ENCODE measurements around the gene STK38.
"Not testable (repeated sequence)": the region's sequence is repeated elsewhere in the genome, so short reads cannot be mapped to it uniquely, and the experiment has no call there.

The STK38 gene

DNA sequence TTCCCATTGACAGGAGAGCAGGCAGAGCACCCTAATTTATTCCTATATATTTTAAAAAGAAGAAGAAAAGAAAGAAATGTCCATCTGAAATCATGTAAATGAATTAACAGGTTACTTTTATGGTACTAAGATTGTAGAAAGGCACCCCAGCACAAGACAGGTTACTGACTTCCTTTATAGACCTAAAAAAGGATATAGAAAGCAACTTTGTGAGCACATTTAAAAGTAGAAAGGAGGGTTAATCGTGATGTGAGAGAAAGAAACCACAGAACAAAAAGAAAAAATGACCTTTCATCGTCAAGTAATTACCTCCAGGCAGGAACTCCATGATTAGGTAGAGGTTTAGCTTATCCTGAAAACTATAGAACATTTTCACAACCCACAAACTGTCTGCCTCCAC lies 29.9 kb downstream of the STK38 start:
- no peak for DNase-seq

- DNase-seq, result no peak
These were observed 30.3 kb downstream of the STK38 start for GRCh38 chr6:36516988-36517387.

- no peak for DNase-seq
These were observed 30.7 kb downstream of the STK38 start for GRCh38 chr6:36516559-36516958.

GRCh38 chr6:36515844-36516243 lies 31.4 kb downstream of the STK38 start:
- no peak for DNase-seq

DNA sequence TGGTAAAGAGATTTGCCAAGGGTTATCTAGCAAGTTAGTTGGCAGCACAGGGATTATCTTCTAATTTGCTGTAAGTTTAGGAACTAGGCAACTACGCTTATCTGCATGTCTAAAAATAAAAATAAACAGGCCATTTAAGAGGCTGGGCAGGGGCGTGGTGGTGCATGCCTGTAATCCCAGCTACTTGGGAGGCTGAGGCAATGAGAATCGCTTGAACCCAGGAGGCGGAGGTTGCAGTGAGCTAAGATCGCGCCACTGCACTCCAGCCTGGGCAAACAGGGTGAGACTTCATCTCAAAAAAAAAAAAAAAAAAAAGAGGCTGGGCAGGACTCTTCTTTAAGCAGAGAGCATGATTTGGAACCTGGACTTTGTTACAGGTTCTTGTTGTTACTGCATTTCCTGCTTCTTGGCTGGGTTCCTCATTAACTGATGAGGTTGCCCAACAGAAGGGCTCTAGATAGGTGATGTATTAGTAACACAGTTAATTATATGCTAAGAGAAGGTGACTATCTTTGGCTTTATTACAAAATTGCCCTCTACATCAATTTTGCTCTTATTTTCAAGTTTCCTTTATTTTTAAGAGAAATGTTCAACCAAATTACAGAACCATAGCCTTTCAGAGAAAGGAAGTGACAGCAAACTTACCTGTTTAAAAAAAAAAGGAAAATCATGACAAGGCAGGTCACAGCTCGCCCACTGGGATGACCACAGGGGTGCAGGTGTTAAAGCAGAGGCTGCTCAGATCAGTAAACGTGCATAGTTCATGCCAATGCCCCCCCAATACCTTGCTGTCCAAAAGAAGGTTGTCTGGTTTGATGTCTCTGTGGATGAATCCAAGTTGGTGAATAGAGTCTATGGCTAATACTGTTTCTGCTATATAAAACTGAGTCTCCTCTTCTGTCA lies 32.5 kb downstream of the STK38 start:
- DNase-seq, result no peak

DNA sequence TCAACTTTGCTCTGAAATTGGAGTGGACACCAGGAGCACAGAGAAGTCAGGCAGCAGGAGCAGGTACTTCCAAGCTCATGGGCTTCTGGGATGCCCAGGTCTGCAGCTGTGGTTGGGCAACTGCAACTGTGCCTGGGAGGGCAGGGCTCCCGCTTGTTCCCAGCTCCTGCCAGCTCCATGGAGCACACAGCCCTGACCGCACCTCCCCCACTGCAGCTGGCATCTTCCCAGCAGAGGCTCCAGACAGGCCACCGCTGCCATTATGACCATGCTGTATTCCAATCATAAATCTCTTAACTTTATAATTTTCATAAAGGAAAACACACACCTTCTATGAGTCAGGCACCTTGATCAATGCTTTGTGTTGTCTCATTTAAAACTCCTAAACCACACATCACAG lies 36.9 kb downstream of the STK38 start:
- DNase-seq, result no peak

DNA sequence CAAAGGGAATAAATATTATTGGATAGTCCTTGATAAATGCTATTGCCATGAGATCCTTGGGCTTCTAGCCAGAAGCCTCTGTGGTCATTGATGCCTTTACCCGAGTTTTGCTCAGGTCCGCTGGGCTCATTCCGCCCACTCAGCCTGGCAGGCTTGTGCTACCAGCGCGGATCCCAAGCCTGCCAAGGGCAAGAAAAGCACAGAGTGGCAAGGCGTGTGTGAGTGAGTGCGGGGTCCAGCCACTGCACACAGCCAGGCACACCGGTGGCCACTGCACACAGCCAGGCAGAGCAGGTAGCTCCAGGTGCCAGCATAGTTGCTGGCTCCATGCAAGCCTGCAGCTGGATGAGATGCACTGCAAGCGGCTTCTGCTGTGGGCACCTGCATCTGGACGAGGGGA lies 38.7 kb downstream of the STK38 start:
- no peak for DNase-seq

- DNase-seq, result no peak
These were observed 40.7 kb downstream of the STK38 start for GRCh38 chr6:36506611-36507010.

DNA sequence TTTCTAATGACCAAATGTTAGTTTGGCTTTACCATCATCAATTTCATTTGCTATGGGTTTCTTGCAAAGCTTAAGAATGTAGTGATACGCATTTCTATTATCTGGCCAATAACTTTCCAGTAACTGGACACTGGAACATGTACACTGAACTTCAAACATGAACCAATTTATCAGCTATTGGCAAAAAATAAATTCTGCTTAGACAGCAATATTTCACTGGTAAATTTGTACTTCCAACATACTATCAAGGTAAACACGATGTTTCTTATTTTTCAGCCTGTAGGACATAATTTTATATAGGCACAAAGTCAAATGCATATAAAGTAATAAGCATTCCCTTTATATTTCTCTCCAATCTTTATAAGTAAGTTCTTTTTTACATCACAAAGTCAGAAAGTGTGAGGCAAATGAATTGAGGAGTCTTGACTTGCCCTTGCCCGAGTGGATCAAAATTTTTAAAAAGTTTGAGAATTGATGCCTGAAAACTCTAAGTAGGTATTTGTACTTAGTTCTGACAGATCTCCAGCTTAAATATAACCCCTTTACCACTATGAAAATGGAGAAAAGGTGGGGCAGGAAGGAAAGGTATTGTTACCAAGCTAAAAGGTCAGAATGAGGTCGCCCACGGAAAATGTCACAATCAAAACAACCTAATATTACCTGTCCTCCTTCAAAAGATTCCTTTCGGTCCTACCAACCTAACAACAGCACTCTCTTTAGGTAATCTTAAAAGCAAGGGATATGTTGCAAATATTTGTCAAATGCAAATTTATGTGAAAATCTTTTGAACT lies 41.3 kb downstream of the STK38 start:
- no peak for DNase-seq

DNA sequence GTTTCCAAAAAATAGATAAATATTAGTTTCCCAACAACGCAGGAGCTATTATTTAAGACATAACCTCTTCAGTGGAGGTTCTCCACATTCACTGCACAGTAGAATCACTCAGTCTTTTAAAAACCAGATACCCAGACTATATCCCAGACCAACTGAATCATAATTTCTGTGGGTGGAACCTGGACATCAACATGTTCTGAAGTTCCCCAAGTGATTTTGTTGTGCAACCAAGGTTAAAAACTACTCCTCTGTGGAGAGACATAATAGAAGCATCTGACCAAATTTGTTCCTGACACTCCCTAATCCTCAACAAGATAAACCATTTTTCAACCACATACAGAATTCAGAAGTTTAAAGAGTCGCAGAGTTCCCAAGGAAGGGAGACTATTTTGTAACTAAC lies 42.3 kb downstream of the STK38 start:
- no peak for DNase-seq

GRCh38 chr6:36504181-36504580 lies 43.1 kb downstream of the STK38 start:
- no peak for DNase-seq

DNA sequence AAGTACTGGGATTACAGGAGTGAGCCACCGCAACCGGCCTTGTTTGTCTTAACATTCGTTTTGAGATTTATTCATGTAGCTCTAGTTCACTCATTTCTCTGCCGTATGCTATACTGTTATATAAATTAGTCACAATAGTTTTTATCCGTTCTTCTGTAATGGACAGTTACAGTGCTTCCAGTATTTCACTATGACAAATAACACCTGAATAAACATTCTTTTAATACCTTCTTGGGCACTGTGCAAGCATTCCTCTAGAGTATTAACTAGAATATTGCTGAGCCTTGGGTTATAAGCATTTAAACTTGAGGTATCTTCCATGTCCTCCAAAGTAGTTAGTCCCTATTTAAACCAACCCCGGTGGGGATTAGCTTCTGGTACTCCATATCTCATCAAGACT lies 45.6 kb downstream of the STK38 start:
- no peak for DNase-seq

GRCh38 chr6:36499918-36500317 lies 47.4 kb downstream of the STK38 start:
- DNase-seq, result no peak

DNA sequence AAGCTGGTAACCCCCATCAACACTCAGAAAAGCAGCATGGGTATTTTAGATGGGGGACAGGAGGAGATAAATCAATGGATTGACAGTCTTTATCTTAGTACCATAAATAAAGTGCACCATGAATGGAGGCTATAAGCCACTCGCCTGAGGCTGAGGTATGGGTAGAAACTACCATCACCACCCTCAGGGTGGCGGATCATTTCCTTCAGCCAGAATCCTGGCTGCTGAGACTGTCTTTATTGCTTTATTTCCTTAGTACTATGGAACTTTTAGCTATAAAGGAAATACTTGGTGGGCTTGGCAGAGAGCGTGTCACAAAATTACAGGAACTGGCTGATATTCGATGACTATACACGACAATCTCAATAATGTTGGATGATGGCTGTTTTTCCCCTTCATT lies 52.2 kb downstream of the STK38 start:
- no peak for DNase-seq

DNA sequence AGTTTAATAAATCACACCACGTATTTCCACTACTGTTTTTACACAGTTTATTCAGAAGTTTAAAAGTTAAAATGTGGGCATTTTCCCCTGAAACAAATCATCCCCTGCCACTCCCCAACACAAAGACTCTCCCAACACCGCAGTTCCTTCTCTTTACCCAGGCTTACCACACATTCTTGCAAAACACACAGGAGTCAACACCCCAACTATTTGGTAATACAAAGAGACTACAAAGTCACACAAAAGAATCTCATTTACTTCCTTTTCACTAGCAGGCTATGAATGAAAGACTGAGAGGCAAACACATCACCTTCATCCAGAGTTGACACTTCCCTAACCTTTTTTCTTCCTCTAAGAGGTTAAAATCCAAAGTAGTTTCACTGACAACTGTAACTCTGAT lies 53.4 kb downstream of the STK38 start:
- no peak for DNase-seq

DNA sequence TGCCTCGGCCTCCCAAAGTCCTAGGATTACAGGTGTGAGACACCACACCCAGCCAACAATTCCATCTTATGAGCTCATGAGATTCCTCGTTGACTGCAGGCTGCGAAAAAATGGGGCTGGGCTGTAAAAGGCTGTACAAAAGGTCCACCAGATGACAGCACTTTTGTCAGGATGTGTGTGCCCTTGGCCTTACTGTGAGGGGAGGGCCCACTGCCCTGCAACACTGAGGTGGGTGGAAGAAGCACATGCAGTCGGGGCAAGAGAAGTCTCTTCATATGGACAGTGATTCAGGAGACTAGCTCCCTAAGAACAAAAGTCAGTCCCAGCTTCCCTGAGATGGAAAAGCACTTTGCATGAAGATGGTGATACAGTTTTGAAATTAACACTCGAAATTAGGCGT lies 54.0 kb downstream of the STK38 start:
- DNase-seq, result no peak

DNA sequence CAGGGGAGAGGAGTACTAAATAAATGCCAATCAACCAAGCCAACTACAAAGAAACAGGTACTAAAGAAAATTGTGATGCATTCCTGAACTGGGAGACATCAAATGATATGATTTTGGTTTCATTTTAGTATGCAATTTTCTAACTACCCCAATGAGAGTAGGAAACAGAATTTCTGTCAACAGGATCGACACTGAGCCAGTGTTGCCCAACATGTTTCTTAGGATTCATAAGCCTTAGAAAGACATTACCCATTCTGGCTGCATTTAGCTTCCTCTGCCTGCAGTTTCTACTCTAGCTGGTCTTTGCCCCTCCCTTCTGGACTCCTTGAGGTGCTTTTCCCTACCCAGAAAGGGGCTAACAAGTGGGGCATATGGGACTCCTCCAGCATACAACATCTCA lies 54.7 kb downstream of the STK38 start:
- DNase-seq, result no peak

DNA sequence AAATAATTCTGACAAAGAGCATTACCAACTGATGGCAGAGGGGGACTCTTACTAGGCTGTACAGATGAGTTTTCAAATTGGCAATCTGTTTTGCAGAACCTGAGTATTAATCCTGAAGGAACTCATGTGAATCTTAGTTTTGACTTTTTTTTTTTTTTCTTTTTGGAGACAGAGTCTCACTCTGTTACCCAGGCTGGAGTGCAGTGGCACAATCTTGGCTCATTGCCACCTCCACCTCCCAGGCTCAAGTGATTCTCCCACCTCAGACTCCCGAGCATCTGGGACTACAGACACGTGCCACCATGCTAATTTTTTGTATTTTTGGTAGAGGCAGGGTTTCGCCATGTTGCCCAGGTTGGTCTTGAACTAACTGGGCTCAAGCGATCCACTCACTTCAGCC lies 55.2 kb downstream of the STK38 start:
- no peak for DNase-seq

GRCh38 chr6:36491378-36491965 lies 55.8 kb downstream of the STK38 start:
- no peak for DNase-seq

DNA sequence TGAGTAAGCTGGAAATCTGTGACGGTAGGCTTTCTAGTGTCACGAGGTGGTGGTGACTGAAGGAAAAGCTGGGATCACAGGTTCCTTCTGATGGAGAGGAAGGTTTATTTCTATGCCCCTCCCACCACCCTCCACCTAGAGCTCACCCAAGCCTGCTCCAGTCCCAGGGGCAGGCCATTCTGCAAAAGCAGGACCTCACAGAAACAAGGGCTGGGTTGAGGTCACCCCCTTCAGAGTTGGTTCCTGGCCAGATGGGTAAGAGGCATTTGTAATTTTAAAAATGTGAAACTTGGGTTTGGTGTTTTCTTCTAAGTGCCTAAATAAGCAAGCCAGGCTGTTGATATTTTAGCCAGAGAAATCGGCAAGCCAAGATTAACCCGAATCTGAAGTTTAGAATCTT lies 57.9 kb downstream of the STK38 start:
- no peak for DNase-seq

DNA sequence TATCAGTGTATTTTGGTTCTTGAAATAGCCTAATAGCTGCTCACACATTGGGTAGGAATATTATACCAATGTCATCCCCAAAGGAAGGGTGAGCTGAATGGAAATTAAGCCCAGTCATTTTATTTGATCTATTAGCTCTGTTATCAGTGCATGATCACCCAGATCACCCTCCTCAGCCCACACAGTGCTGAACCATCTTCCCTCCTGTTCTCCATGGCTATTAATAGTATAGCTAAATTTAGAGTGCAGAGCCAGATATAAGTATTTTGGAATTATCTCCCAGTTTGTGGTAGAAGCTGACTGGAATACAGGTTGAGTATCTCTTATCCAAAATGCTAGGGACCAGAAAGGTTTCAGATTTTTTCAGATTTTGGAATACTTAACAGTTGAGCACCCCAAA lies 59.1 kb downstream of the STK38 start:
- DNase-seq, result no peak

- no peak for DNase-seq
These were observed 59.6 kb downstream of the STK38 start for GRCh38 chr6:36487698-36488097.

DNA sequence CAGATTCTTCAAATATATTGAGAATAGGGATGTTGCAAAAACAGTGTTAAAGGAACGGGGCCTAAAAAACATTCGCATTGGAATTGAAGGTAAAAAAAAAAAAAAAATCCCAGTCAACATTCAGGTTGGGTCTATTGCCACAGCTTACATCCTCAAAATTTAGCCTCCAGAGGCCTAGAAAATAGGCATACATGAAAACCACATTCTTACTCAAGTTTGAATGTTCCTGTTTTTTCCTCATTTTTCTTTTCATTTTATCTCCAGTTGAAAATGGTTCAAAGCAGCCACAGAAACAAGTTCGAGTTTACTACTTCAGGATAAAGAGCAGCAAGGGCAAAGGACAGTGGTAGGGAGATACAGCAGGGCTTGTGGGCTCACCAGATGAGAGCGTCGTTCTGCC lies 62.5 kb downstream of the STK38 start:
- no peak for DNase-seq

DNA sequence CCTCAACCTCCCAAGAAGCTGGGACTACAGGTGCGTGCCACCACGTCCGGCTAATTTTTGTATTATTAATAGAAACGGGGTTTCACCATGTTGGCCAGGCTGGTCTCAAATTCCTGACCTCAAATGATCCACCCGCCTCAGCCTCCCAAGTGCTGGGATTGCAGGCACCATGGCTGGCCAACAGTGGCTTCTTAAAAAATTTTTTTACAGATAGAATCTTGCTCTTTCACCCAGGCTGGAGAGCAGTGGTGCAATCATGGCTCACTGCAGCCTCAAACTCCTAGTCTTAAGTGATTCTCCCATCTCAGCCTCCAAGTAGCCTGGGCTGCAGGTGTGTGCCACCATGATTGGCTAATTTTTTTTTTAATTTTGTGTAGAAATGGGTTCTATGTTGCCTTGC lies 64.0 kb downstream of the STK38 start:
- not testable (repeated sequence) for DNase-seq

Measured in stimulated activated CD4-positive, alpha-beta T cell treated with anti-CD3 and anti-CD28 coated beads, Interleukin-12 subunit alpha, Interleukin-12 subunit beta, amount 100 ng/mL, for 4 hours (primary cell).